Activated naive CD4-positive, alpha-beta T cell treated with anti-CD3 and anti-CD28 coated beads for 36 hours (primary cell): ENCODE data around the gene C4orf33. TPM values are rescaled to one million over a fixed set of nuclear protein-coding genes. Genes with fewer than 3 reads are reported as not detected.

ENCODE experiments used
- CTCF ChIA-PET: fragments of 350-600 bp; sonication (Branson Sonifier 250); formaldehyde crosslinking; loops from one replicate; lab custom pipeline; 2021; ENCODE audit warnings: antibody characterized with exemption; lab: Charles Lee
- DNase-seq: peaks from one replicate; pipeline ENCODE4 v3.0.0-alpha.2; 2020
- H3K27ac Mint-ChIP-seq: one replicate; pipeline ENCODE4 v1.8.0; 2021; ENCODE audit warnings: mild to moderate bottlenecking, mixed read lengths
- H3K27me3 Mint-ChIP-seq: one replicate; pipeline ENCODE4 v1.8.0; 2021; ENCODE audit warnings: low read depth, mixed read lengths
- H3K36me3 Mint-ChIP-seq: one replicate; pipeline ENCODE4 v1.8.0; 2021; ENCODE audit warnings: low read depth, mixed read lengths
- H3K4me1 Mint-ChIP-seq: one replicate; pipeline ENCODE4 v1.8.0; 2021; ENCODE audit warnings: low read depth, mixed read lengths
- H3K4me3 Mint-ChIP-seq: one replicate; pipeline ENCODE4 v1.8.0; 2021; ENCODE audit warnings: mild to moderate bottlenecking, moderate library complexity, mixed read lengths
- H3K9me3 Mint-ChIP-seq: one replicate; pipeline ENCODE4 v1.8.0; 2021; ENCODE audit warnings: mixed read lengths
- intact Hi-C: fragments of 100-400 bp; cut with micrococcal nuclease; formaldehyde crosslinking; loops from one replicate; pipeline ENCODE4 v1.15.1; 2023
- total RNA-seq, 2 experiments: library from RNA; stranded (reverse); gene quantifications; one replicate each; pipeline ENCODE4 v1.2.3, GENCODE V29; 2021

C4orf33 gene
- total RNA-seq, 2 experiments from 2014 or later: 14.5 to 15.0 TPM

GRCh38 chr4:129164243-129164642, 68.3 kb downstream of the C4orf33 start:
- intact Hi-C loops: no loop called here
- no peaks in the 10 kb centered on the region for H3K4me1 Mint-ChIP-seq
- H3K27ac Mint-ChIP-seq: no peak overlapping the region
- no peak for DNase-seq
- H3K9me3 Mint-ChIP-seq: no peaks in the 10 kb centered on the region
- no peak overlapping the region for H3K4me3 Mint-ChIP-seq
- H3K36me3 Mint-ChIP-seq: no peaks in the 10 kb centered on the region
- peaks cover 15% of the 10 kb centered on the region for H3K27me3 Mint-ChIP-seq
- CTCF ChIA-PET: no interaction called here

Other genes with a start within 250 kb of the C4orf33 start
- gene SCLT1, start 2.6 kb upstream of the C4orf33 start, total RNA-seq: 10 to 100 TPM; 20.3 to 21.1 TPM